OCI-LY3 (cell line): ENCODE results near the gene TMC5.

Source experiments
- H2AFZ ChIP-seq: fragments of 200-600, 300-600 bp; shearing (Covaris generic); 2 replicates; pipeline ENCODE4 v1.6.0; 2014; ENCODE audit warnings: antibody characterized with exemption, low read depth, low read length
- H3K27ac ChIP-seq: fragments of 200-600, 300-600 bp; sonication (generic); 2 replicates; pipeline ENCODE4 v1.5.1; 2014; ENCODE audit warnings: mild to moderate bottlenecking, low read length, moderate library complexity, mixed read lengths
- H3K27me3 ChIP-seq: fragments of 200-600, 300-600 bp; sonication (generic); 2 replicates; pipeline ENCODE4 v1.6.1; 2014; ENCODE audit warnings: low read depth, low read length, mixed read lengths
- H3K36me3 ChIP-seq: fragments of 200-600, 300-600 bp; sonication (generic); replicated peaks from 2 replicates; pipeline ENCODE3; 2014; ENCODE audit warnings: low read depth, low read length, mixed read lengths
- H3K4me1 ChIP-seq: fragments of 300-600, 200-600 bp; sonication (generic); 2 replicates; pipeline ENCODE4 v1.6.1; 2014; ENCODE audit warnings: low read length, mixed read lengths
- H3K4me2 ChIP-seq: fragments of 200-600, 300-600 bp; sonication (generic); 2 replicates; pipeline ENCODE4 v1.6.1; 2014; ENCODE audit warnings: low read length, mixed read lengths
- H3K4me3 ChIP-seq: fragments of 300-600, 200-600 bp; sonication (generic); 2 replicates; pipeline ENCODE4 v1.5.1; 2014; ENCODE audit warnings: antibody characterized with exemption, mild to moderate bottlenecking, low read length, moderate library complexity
- H3K79me2 ChIP-seq: fragments of 300-600, 200-600 bp; shearing (Covaris generic); 2 replicates; pipeline ENCODE4 v1.6.1; 2014; ENCODE audit warnings: mild to moderate bottlenecking, low read length, mixed read lengths
- H3K9ac ChIP-seq: fragments of 300-600, 200-600 bp; shearing (Covaris generic); 2 replicates; pipeline ENCODE4 v1.6.0; 2014; ENCODE audit warnings: mild to moderate bottlenecking, low read length, moderate library complexity
- H3K9me3 ChIP-seq: fragments of 200-600, 300-600 bp; shearing (Covaris generic); 2 replicates; pipeline ENCODE4 v1.6.1; 2014; ENCODE audit warnings: low read length, mixed read lengths; ENCODE audit not compliant: insufficient read depth
- H4K20me1 ChIP-seq: fragments of 200-600, 300-600 bp; sonication (generic); 2 replicates; pipeline ENCODE4 v1.6.1; 2016; ENCODE audit warnings: low read length, mixed read lengths; ENCODE audit not compliant: insufficient read depth
- EZH2phosphoT487 ChIP-seq: fragments of 200-600 bp; shearing (Covaris generic); IDR thresholded peaks from 2 replicates; pipeline ENCODE4 v1.6.1; 2018; ENCODE audit warnings: antibody characterized with exemption, mixed run types, low read depth
- TF ChIP-seq, protein P1 (sequence below): fragments of 200-600, 300-600 bp; sonication (generic); IDR thresholded peaks from 2 replicates; pipeline ENCODE4 v1.5.1; 2014; ENCODE audit warnings: antibody characterized with exemption, low read length, low read depth

Gene TMC5

DNA sequence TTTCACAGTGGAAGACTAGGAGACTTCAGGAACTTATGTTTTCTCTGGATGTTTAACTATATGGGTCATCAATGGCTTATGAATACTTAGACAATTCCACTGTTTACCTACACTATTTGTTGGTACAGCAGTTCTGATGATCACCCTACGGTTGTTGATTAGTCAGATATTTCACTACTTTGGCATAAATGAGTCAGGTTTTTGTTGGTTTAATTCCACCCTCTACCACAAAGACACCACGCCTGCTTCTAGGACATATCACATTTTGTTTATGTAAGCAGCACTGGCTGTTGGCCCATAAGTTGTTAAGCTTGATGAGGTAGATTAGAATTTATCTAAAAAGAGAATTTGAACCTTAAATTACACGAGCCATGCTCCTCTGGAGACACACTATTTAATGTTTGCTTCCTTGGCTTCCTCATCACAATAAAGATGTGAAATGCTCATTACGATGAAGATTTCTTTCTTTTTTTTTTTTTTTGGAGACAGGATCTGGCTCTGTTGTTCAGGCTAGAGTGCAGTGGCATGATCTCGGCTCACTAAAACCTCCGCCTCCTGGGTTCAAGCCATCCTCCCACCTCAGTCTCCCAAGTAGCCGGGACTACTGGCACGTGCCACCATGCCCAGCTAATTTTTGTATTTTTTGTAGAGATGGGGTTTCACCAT, 99.9 kb downstream of the TMC5 start:
- Histone ChIP-seq H3K4me3 (no peak overlapping the region), H2AFZ (no peak overlapping the region), H4K20me1 (no peaks in the 10 kb centered on the region), H3K4me2 (no peak overlapping the region), H3K9me3 (no peaks in the 10 kb centered on the region), H3K27ac (no peak overlapping the region), H3K27me3 (no peaks in the 10 kb centered on the region), H3K79me2 (peaks cover 38% of the 10 kb centered on the region), H3K9ac (no peak overlapping the region), H3K4me1 (peaks cover 12% of the 10 kb centered on the region), H3K36me3 (peaks cover 34% of the 10 kb centered on the region)
- no peak for TF ChIP-seq EZH2phosphoT487
- TF ChIP-seq, protein P1, sequence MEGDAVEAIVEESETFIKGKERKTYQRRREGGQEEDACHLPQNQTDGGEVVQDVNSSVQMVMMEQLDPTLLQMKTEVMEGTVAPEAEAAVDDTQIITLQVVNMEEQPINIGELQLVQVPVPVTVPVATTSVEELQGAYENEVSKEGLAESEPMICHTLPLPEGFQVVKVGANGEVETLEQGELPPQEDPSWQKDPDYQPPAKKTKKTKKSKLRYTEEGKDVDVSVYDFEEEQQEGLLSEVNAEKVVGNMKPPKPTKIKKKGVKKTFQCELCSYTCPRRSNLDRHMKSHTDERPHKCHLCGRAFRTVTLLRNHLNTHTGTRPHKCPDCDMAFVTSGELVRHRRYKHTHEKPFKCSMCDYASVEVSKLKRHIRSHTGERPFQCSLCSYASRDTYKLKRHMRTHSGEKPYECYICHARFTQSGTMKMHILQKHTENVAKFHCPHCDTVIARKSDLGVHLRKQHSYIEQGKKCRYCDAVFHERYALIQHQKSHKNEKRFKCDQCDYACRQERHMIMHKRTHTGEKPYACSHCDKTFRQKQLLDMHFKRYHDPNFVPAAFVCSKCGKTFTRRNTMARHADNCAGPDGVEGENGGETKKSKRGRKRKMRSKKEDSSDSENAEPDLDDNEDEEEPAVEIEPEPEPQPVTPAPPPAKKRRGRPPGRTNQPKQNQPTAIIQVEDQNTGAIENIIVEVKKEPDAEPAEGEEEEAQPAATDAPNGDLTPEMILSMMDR = no peak

DNA sequence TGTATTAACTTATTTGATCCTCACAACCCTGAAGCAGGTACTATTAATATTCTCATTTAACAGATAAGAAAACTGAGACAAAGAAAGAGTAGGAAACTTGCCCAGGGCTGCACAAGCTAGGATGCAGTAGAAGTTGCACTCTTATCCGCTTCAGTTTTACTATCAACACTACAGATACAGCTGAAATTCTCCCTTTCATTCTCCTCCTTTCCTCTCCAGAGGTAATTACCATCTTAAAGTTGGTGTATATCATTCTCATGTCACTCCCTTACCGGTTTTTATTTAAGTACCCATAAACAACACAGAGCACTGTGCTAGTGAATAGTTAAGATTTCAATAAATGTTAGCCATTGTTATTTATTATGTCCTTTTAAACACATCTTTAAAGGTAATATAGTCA, 100.7 kb downstream of the TMC5 start:
- Histone ChIP-seq H3K36me3 (peaks cover 28% of the 10 kb centered on the region), H3K9ac (no peak overlapping the region), H3K4me2 (no peak overlapping the region), H3K79me2 (peaks cover 38% of the 10 kb centered on the region), H3K27ac (no peak overlapping the region), H3K4me1 (peaks cover 20% of the 10 kb centered on the region), H4K20me1 (no peaks in the 10 kb centered on the region), H2AFZ (no peak overlapping the region), H3K9me3 (no peaks in the 10 kb centered on the region), H3K4me3 (no peak overlapping the region), H3K27me3 (no peaks in the 10 kb centered on the region)
- TF ChIP-seq, protein P1 = no peak
- TF ChIP-seq EZH2phosphoT487 = no peak

DNA sequence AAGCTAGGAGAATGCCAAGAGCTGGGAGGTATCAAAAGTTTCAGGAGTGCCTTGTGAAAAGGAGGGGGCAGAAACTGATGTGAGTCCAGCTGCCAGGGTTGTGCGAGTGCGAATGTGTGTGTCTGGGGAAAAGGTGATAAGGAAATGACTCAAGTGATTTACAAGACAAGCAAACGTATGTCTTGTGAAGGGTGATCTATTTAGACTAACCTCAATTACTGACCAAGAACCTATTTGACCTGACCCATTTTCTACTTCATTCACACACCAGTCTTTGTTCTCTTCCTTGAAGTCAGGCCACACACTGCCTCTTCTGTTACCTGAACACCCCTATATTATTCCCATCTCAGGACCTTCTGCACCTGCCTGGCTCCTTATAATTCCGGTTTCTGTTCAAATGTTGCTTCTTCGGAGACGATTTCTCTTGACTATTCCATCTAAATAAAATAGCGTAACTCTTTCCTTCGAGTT, 103.2 kb downstream of the TMC5 start:
- no peaks in the 10 kb centered on the region for H3K27me3 ChIP-seq
- H3K4me3 ChIP-seq = peak overlapping the region; percentile 90
- H3K27ac ChIP-seq = peak overlapping the region; percentile 54
- peak overlapping the region; percentile 39 for H2AFZ ChIP-seq
- peak overlapping the region; percentile 91 for H3K4me2 ChIP-seq
- no peaks in the 10 kb centered on the region for H3K9me3 ChIP-seq
- no peaks in the 10 kb centered on the region for H4K20me1 ChIP-seq
- peaks cover 16% of the 10 kb centered on the region for H3K36me3 ChIP-seq
- H3K4me1 ChIP-seq = peaks cover 29% of the 10 kb centered on the region
- H3K79me2 ChIP-seq = peaks cover 55% of the 10 kb centered on the region
- peak overlapping the region; percentile 80 for H3K9ac ChIP-seq
- no peak for TF ChIP-seq EZH2phosphoT487
- TF ChIP-seq, protein P1 = no peak

DNA sequence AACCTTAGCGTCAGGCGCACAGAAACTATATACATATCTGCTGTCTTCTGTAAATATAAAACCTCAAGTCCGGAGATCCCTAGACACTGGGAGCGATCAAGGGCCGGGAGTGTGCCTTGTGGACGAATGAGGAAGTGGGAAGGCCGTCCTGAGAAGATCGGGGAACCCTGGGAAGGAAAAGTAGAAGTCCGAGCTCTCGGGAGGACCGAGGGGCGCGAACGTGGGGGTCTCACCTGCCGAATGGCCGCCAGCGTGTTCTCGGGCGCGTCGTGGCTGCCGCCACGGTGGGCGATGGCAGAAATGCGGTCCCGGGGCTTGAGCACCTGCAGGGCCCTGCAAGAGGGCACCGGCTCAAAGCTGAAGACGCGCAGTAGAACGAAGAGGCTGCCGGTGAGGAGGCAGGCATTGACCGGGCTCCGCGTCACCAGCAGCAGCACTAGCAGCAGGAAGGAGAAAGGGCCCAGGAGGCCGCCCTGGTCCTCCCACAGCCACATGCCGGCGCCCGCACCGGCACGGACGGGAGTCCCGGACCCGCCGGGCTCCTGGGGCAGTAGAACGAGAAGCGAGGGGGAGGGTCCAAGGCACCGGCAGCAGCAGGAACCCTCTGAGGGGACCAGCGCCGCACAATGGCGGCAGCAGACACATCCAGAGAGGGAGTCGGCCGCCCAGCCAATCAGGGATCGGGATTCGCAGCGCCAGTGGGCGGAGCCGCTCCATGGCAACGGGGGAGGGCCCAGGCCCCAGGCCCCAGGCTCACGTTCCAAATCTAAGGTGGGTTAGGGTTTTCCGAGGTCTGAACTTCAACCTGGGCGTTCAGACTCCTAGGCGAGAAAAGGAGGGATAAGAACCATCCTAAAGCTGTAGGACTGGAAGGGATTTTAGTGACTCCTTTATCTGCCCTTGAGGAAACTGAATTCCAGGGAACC, 104.1 kb downstream of the TMC5 start, which contains the start of gene GDE1:
TSS of gene GDE1 (minus strand) at position 628 of the 926 bp plus-strand sequence. CDS start at position 494, 134 bp downstream.
- H3K79me2 ChIP-seq = peaks cover 62% of the 10 kb centered on the region
- H3K9me3 ChIP-seq = no peaks in the 10 kb centered on the region
- peak within 1 kb of the TSS; percentile 82 for H2AFZ ChIP-seq
- peak within 1 kb of the TSS; percentile 90 for H3K4me3 ChIP-seq
- H3K9ac ChIP-seq = peak within 1 kb of the TSS; percentile 80
- H3K27ac ChIP-seq = peak within 1 kb of the TSS; percentile 74
- TF ChIP-seq, protein P1 = peak; percentile 42
- TF ChIP-seq EZH2phosphoT487 = no peak
- peaks cover 31% of the 10 kb centered on the region for H3K4me1 ChIP-seq
- peak within 1 kb of the TSS; percentile 91 for H3K4me2 ChIP-seq
- H3K36me3 ChIP-seq = peaks cover 8% of the 10 kb centered on the region
- no peaks in the 10 kb centered on the region for H3K27me3 ChIP-seq
- H4K20me1 ChIP-seq = no peaks in the 10 kb centered on the region
